NCI-H460 (cell line): ENCODE measurements around the gene MAPK10. TPM values are rescaled to one million over a fixed set of nuclear protein-coding genes. Genes with fewer than 3 reads are reported as not detected.
"Not testable (repeated sequence)": the region's sequence is repeated elsewhere in the genome, so short reads cannot be mapped to it uniquely, and the experiment has no call there.

Source experiments
- DNase-seq: peaks from one replicate; pipeline ENCODE4 v3.0.0-alpha.2; 2016; ENCODE audit warnings: low read depth; ENCODE audit errors: extremely low read depth
- total RNA-seq: library from RNA; depleted of rRNA; stranded (reverse); fragments of >200 nt; shearing (Covaris generic); gene quantifications from 2 replicates; pipeline ENCODE4 v1.2.3, GENCODE V29; 2014

Gene MAPK10
- total RNA-seq, 1 experiment from 2014 or later, result 0.10 TPM

DNA sequence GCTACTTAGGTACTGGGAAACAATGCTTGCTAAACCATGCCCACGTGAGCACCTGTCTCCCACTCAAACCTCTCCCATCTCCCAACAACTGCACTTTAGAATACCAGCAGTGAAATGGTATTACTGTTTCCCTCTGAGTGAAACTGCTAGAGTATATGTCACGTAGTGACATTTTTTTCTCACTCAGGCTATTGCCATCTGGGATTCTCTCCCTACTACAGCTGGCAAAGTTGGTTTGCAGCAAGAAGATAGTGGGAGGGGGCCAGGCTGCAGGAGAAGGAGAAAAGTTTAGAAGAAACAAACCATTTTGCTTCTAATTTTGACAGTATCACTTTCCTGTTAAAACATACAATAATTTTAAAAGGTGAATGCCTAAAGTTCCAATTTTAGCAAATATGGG lies 358.3 kb downstream of the MAPK10 start:
- DNase-seq, result no peak

DNA sequence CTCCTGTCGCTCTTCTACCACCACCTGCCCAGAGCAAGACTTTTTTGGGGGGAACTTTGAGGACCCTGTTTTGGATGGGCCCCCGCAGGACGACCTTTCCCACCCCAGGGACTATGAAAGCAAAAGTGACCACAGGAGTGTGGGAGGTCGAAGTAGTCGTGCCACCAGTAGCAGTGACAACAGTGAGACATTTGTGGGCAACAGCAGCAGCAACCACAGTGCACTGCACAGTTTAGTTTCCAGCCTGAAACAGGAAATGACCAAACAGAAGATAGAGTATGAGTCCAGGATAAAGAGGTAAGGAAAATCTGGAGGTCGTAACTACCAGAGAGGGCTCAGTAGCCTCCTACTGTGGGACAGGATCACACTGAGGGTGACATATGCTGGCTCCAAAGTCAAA lies 364.5 kb downstream of the MAPK10 start:
- DNase-seq, result no peak

DNA sequence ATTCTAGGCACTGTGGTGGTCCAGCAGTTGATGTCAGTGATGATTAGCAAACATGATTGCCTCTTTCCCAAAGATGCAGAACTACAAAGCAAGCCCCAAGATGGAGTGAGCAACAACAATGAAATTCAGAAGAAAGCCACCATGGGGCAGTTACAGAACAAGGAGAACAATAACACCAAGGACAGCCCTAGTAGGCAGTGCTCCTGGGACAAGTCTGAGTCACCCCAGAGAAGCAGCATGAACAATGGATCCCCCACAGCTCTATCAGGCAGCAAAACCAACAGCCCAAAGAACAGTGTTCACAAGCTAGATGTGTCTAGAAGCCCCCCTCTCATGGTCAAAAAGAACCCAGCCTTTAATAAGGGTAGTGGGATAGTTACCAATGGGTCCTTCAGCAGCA lies 365.3 kb downstream of the MAPK10 start:
- DNase-seq, result no peak

DNA sequence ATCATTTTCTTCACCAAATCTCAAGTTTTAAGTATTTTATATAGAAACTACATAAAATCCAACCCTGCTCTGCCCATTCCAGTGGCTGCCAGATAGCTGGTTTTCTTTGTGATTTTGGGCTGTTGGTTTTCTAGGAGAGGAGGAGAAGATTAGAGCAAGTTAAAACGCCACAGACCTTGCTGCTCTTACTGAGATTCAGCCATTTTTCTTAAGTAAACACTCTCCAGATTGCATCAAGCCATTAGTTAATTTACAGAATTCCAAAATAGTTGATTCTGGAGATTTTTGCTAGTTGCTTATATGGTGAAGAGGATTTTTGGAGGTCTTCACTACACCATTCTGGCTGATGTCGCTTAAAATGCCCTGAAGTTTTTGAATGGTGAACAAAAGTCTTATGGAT lies 366.2 kb downstream of the MAPK10 start:
- no peak for DNase-seq

DNA sequence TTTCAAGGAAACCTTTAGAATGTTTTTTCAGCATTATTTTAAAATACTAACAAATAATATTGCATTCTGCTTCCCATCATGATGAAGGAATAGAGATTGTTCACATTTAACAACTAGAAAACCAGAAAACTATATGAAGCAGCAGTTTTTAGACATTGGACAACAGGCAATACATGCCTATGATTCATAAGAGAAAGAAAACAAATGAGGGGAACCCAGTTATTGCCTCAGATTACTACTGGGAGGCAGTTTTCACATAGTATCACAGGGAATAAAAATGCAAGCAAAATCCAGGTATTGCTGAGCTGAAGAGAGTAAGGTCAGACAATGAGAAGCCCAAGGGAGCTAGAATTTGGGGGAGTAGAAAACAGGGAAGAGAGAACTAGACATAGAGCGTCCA lies 373.6 kb downstream of the MAPK10 start:
- no peak for DNase-seq

DNA sequence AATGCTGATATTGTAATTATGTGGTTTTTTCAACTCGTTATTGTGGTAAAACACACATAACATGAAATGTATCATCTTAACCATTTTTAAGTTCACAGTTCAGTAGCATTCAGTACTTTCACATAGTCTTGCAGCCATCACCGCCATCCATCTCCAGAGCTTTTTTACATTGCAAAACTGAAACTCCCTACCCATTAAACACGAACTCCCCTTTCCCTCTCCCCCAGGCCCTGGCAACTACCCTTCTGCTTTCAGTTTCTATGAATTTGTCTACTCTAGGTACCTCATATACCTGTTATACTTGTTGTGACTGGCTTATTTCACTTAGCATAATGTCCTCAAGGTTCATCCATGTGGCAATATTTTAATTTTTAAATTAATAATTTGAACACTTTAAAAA lies 380.6 kb downstream of the MAPK10 start:
- no peak for DNase-seq

DNA sequence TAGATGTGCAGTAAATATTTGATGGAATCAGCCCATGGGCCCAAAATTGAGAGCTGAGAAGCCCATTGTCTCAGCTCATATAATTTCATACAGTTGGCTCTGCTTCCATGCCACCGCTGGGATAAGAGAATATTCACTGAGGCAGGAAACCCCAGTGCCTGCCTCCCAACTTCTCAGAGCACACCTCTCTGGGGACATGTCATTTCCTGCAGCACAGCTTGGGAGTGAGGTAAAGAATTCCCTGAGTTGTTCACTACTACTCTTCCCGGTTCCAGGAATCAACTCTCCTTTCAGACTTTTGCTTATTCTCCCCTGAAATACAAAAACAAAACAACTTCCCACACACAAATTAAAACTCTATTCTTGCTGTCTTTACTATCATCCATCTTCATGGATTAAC lies 389.3 kb downstream of the MAPK10 start:
- DNase-seq, result no peak

DNA sequence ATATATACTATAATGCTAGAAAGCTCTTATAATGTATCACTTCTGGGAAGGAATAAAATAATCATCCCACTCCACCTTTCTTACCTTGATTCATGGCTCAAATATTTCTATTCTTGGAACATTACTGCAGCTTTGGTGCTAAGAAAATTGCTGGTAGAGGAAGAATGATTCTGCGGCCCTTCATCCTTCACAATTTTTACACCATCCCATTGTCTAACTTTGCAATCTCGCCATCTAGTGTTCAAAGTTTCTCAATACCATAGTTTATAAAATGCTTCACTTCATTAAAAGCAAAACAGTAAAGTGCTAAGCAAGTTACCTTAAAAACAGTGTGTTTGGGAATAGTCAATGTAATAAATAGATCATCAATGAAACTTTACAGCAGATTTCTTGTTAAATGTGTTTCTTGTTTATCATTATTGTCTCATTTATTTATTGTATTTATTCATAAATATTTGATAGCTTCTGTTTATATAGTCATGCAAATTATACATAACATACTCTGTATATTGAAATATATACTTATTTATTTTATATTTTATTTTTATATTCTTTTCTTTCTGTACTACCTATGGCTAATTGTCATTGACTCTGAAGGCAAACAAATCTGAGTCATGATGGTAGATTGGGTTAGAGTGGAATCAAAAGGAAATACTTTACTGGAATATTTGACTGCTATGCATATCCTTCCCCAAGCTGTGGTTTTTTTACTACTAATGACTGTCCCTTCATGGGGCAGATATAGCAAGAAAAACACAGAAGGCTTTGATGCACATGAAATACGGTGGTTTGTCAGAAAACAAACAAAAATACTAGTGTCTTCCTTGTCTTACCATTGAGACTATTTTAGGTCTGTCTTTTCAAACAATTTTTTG lies 390.7 kb downstream of the MAPK10 start:
- peak; percentile 31 for DNase-seq

DNA sequence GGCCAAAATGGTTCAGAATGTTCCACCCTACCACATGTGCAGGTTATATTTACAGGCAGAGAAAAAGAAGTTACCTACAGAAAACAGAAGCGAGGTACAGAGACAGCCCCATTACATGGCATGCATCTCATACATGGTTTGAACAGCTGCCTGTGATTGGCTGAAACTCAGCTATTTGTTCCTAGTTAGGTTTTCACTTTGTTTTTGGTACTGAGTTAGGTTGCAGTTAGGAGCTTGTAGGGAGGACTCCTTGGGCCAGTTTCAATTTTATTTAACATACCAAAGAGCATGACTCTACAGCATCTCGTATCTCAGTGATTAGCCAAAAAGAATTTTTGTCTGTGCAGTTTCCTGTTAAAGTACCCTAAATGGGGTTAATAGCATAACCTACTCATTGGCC lies 392.0 kb downstream of the MAPK10 start:
- no peak for DNase-seq

DNA sequence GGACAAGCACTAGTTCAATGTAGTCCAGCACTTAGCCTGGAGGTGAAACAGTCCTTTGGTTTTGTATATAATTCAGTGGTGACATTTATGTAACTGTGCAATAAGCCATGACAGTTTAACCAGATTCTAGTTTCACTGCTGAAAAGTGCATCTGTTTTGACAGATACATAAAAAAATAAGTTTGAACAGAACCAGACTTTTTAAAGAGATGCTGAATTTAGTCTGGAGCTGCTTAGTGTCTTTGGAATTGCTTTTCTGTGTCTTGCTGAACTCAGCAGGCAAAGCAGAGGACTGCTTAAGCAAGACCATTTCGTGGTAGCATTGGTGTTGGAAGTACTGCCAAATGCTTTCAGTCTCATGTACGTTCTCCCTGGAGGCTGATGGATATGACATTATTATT lies 393.5 kb downstream of the MAPK10 start:
- no peak for DNase-seq

DNA sequence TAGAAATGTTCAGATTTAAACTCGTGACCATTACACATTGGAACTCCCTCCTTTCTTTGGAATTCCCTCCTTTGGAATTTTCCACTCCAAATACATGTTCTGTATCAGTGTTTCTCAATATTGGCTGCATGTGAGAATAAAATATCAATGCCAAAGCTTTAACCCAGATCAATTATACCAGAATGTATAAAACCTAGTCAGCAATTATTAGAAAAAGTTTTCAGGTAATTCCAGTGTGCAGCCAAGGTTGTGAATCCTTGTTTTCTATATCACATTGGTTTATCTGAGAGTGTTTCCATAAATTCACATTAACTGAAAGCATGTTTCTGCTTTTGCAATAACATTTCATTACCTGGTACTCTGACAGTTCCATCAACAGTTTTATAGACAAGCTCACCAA lies 394.3 kb downstream of the MAPK10 start:
- no peak for DNase-seq

DNA sequence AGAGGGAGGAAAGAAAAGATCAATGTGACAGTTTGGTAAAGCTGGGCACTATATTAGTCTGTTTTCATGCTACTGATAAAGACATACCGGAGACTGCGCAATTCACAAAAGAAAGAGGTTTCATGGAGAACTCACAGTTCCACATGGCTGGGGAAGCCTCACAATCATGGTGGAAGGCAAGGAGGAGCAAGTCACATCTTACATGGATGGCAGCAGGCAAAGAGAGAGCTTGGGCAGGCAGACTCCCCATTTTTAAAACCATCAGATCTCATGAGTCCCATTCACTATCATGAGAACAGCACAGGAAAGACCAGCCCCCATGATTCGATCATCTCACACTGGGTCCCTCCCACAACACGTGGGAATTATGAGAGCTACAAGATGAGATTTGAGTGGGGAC lies 394.8 kb downstream of the MAPK10 start:
- not testable (repeated sequence) for DNase-seq

DNA sequence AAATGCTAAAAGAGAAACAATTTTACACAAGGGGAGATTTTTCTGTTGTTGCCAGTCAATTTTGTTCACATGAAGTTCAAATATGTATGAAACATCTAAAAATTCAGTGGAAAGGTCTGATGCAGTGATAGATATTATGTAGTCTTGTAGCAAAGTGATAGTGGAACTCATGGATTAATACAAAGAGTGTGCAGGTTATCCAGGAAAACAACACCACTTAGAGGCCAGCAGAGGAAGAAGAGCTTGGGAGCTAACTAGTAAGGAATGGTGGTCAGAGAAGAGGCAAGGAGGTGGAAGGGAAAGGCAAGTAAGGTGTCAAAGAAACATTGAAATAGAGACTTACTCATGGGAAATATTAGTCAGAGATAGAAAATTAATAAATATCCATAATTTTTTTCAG lies 395.6 kb downstream of the MAPK10 start:
- DNase-seq, result no peak

DNA sequence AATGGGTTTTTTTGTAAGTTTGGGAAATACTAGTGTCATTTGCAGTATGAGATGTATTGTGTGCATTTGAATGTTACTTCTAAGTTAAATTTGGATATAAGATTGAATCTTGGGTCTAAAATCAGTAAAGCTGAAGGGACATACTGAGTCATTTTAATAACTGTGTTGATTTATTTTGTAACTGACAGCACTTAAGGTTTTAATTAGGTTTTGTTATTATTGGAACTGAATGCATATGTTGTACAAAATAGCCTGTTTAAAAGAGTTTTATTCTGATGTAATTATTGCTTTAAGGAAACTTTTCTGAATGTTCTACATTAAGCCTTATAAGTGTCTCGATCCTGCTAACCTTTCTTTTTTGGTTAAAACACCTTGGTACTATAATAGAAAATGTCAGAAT lies 396.6 kb downstream of the MAPK10 start:
- DNase-seq, result no peak

DNA sequence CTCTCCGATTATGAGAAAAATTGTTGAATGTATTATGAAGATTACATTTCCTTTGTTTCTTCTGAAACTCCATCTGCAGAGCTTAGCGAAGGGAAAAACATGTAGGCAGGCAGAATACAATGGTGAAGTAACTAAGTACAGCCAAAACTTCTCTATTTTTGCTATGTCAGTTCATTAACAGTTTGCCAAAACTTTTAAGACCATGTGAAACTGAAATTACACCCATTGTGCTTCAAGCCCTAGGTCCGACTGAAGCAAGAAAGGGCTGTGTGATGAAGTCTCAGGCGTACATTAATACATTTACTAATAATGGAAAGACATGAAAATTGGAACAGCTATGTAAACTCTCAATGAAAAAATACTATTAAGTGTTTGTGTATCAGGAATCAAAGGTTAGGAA lies 398.0 kb downstream of the MAPK10 start:
- DNase-seq, result no peak

DNA sequence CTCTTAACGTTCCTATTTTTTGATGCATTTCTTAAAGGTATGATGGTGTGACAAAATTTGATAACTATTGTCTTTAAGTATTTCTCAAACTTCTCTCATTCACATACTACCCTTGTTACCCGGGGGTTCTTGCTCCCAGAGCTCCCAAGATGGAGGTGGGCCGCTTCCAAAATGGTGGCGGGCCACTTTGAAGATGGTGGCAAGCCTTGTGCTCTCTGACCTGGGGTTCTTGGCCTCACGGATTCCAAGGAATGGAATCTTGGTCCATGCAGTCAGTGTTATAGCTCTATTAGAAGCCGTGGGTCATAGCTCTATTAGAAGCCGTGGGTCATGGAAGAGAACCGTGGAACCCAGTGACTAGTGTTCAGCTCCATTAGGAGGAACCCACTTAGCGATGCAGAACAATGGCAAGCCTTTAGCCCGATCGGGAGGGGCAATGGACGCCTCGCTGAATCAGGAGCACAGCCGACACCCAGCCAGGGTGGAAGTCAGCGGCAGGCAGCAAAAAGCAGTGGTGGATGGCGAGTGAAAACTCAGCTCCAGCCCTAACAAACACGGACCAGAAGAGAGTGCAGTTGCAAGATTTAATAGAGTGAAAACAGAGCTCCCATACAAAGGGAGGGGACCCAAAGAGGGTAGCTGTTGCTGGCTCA lies 403.4 kb downstream of the MAPK10 start:
- DNase-seq, result no peak

DNA sequence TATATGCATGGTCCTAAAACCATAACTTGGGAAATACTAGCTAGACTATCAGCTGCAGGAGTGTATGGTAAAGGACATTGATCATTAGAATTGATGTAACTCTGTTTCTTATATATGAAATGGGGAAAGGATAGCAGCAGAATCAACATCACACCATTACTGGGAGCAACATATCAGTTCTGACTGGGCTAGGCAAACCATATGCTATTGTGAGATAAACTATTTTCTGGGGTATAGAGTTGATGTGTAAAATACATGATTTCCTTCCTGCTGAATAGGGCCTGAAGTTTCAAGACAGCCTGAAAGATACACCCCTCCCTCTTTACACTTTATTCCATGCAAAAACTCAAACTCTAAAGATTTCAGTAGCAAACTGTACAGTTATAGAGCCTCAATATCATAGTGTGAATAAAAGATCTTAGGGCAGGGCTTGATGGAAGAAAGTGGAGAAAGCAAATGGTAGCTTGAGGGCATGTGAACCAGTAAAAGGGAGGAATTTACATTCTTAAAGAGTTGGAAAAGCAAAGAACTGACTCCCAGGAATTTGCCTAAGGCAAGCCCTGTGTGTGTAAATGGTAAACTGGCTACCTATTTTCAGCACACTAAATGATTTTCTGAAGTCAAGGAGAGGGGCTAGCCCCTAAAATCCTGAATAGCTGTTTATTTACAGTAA lies 404.1 kb downstream of the MAPK10 start:
- no peak for DNase-seq

DNA sequence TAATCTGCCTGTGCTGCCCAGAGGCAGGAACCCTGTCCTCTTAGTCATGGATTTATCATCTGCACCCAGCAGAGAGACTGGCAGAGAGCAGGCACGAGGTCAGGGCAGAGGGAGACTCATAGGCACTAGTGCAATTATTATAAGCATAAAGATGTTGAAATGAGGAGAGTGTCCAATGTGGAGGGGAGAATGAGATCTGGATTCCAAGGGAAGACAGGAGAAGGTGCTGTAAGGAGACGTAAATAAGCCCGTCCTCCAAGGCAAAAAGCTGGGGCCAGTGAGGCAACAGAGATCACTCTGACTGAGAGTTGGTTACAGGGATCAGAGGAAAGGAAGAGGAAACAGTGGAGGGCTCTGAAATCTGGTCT lies 406.2 kb downstream of the MAPK10 start:
- peak; percentile 22 for DNase-seq

DNA sequence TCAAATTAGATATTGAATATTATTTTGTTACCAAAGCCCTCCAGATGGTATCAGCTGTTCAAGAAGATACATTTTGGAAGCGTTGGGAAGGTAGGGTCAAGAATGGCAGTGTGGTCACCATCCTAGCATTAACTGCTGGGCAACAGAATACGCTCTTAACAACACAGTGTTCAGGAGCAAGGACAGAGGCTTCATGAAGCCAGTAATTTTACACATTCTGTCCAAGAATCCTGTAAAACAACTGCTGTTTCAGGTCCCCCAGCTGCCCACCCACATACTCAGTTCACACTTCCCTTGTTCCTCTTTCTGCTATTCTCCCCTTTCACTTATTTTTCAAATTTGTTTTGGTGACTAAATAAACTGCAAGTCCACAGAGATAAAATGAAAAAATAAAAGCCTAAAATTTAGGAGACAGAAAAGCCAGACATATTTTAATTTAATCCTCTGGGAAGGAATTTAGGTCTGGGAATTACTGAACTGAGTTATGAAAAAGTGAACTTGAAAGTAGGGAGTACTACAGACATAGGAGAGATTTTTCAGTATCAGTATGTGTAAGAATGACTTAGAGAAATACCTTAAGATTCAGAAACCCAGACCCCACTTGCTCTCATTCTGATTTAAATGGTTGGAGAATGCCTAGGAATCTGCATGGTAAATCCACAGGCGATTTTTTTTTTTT lies 406.7 kb downstream of the MAPK10 start:
- no peak for DNase-seq

DNA sequence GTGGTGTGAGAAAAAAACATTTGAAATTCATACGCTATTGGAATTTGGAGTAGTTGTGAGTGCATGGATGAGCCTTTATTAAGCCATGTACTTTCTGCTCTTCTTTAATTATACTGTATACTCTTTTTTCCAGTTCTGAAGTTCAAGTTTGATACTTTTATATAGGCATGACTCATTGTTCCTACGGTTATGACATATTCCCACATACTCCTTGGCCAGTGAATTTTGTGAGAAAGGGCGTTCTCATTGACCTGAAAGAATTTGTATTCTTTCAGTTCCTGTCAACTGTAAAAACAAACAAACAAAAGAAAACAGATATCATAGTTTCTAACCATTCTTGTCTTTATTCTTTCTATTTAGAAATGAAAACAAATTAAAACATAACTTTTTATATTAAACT lies 407.3 kb downstream of the MAPK10 start:
- no peak for DNase-seq

DNA sequence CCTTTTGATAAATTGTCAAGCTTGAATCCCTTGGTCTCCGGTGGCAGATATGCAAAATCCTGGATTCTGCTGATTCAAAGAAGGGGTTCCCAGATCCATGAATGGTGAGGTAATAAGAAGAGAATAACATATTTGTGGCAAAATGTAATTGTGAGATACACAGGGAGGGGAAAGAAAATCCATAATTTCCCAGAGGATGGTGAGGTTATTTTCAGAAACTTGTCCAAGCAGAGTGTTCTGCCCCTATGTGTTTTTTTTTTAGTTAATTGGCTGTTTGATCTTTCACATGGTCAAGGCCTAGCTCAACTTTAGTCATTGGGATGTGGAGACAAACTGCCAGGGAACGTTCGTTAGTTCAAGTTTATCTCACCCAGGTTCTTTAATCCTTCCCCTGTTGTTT lies 408.8 kb downstream of the MAPK10 start:
- no peak for DNase-seq
